Activated effector memory CD4-positive, alpha-beta T cell treated with anti-CD3 and anti-CD28 coated beads, Interleukin-2, amount 50 U/mL, for 16 hours (primary cell): Measurements from ENCODE around the gene GDI1.

Experiments used
- DNase-seq: peaks from one replicate; pipeline ENCODE4 v3.0.0-alpha.2; 2020

The GDI1 gene

GRCh38 chrX:154409222-154409871, 27.6 kb upstream of the GDI1 start, which contains the start of gene DNASE1L1:
TSS of gene DNASE1L1 (minus strand) at chrX:154409254. CDS start at chrX:154405568, 3,686 bp downstream.
- no peak for DNase-seq

GRCh38 chrX:154411981-154412340, 25.0 kb upstream of the GDI1 start:
- DNase-seq = peak; percentile 85

- DNase-seq = peak; percentile 69
Observed at GRCh38 chrX:154412468-154412867, 24.5 kb upstream of the GDI1 start.

- no peak for DNase-seq
Observed at GRCh38 chrX:154413142-154413541, 23.8 kb upstream of the GDI1 start.

DNA sequence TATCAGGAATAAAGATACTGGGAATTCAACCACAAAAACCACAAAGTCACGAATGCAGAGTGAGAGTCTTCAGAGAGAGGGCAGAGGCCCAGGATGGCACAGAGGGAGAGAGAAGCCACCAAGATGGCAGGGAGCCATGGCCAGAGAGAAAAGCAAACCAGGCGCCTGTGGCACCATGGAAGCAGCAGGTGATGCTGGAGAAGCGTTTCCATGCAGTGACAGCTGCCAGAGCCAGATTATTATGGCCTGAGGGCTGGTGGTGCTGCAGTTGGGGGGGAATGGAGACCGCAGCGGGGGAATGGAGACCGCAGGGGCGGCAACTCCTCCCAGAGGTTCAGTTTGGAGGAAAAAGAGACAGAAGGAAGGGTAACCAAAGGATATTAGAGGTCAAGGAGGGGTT, 19.8 kb upstream of the GDI1 start:
- no peak for DNase-seq

DNA sequence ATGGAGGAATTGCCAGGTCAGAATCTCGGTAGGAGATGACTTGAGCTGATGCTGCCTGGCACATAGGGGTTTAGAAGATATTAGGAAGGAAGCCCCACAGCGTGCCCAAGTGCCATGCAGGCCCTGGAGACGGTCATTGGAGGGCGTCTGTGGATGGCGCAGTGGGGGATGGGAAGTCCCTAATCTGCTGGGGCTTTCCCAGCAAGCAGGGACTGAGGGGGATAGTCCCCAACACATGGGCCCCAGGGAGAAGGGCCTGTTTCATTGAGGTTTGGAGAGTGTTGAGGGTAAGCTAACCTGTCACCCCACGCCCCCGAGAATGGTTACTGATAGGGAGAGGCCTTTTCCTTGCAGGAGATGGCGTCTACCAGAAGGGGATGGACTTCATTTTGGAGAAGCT, 17.8 kb upstream of the GDI1 start:
- no peak for DNase-seq

DNA sequence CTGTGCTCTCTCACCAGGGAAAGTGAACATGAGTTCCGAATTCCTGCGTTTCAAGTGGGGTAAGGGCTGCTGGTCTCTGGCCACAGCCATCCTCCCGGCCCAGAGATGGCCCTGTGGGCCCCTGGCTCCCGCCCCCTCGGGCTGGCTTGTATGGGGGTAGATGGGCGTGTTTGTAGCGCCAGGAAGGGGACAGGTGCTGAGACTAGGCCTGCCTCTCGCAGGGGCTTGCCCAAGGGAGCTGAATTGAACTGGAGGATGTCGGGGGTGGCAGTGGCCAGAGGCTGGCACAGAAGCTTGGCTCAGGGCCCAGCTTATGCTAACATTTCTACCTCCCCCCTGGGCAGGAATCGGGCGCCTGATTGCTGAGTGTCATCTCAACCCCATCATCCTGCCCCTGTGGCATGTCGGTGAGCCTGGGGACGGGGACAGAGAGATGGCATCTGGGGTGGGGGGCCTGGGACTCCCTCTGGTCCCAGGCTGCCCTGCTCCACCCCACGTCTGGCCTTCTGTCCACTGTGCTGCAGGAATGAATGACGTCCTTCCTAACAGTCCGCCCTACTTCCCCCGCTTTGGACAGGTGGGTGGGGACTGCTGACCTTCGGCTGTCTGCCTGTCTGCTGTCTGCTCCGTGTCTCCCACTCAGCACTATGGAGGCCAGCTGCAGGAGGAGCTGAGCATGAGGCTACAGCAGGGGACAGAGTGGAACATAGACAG, 17.1 kb upstream of the GDI1 start:
- DNase-seq = no peak

GRCh38 chrX:154420402-154420756, 16.6 kb upstream of the GDI1 start:
- DNase-seq = no peak

- no peak for DNase-seq
Observed at GRCh38 chrX:154426916-154427770, 9.8 kb upstream of the GDI1 start.

- DNase-seq = peak; percentile 95
Observed at GRCh38 chrX:154428176-154429171, 8.5 kb upstream of the GDI1 start, which contains the start of gene ATP6AP1. TSS of gene ATP6AP1 (plus strand) at chrX:154428677. CDS start at chrX:154428693, 16 bp downstream.

GRCh38 chrX:154429711-154430110, 7.2 kb upstream of the GDI1 start:
- DNase-seq = no peak

GRCh38 chrX:154430479-154430878, 6.5 kb upstream of the GDI1 start:
- DNase-seq = no peak

DNA sequence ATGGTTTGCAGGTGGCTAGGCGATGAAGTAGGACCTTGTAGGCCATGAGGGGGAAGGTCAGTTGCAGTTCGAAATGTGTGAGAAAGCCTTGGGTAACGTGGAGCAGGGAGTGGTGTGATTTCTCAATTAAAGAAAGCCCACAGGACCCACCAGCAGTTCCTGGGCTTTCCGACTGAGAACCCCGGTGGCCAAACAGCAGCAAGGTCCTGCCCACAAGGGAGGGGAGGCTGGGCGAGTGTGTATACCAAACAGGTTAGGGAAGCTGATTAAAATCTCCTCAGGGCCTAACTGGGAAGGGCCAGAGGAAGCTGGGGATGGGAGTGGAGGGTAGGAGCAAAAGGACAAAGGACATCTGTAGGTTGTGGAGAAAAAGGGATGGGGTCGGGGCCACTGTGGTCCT, 6.0 kb upstream of the GDI1 start:
- no peak for DNase-seq

- DNase-seq = no peak
Observed at GRCh38 chrX:154431341-154431740, 5.6 kb upstream of the GDI1 start.

DNA sequence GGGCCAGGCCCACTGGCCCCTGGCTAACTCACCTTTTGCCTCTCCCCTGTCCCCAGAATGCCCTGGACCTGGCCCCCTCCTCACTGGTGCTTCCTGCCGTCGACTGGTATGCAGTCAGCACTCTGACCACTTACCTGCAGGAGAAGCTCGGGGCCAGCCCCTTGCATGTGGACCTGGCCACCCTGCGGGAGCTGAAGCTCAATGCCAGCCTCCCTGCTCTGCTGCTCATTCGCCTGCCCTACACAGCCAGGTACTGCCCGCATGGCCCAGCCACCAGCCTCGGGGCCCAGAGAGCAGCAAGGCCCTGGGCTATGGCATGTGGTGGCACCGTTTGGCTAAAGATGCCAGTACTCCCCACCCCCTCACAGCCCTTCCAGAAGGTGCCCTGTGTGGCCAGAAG, 4.7 kb upstream of the GDI1 start:
- DNase-seq = no peak

DNA sequence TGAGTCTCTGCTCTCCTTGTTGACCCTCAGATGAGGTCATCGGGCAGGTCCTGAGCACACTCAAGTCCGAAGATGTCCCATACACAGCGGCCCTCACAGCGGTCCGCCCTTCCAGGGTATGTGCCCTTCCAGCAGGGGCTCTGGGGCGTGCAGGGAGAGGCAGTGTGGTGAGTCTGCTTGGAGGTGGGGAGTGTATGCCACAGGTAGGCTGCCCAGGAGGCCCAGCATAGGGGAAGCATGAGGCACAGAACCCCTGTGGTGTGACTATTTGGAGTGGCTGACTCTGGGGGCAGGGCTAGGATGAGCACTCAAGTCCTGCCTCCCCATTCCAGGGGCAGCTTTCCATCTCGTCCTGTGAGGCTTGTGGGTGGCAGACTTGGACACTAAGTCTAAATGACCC, 3.3 kb upstream of the GDI1 start:
- DNase-seq = no peak

DNA sequence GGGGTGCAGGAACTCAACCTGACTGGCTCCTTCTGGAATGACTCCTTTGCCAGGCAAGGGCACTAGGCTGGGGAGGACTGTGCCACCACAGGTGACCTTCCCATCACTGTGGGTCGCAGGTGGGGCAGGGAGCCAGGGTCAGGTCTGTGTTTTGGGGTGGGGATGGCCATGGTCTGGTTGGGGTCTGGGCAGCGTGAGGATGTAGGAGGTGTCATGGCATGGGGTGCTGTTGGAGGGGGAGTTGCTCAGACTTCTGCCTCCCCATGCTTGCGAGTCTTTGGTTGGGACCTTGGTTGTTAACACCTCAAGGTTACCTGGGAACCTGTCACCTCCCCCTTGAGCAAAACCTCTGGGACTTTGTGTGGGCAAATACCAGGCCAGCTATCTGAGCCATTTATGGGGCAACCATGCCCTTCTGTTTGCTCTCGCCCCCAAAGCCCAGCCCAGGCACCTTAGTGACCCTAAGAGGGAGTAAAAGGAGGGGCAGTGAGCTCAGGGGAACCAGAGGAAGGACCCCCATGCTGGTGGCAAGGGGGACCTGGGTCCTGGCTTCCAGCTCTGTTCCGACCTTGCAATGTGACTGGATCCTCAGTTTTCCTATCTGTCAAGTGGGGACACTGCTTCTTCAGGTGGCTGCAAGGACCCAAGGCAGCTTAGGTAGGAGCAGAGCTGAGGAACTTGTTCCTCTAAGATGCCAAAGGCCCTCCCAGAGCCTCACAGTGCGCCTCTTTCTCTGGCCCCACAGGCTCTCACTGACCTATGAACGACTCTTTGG, 2.4 kb upstream of the GDI1 start:
- DNase-seq = no peak

DNA sequence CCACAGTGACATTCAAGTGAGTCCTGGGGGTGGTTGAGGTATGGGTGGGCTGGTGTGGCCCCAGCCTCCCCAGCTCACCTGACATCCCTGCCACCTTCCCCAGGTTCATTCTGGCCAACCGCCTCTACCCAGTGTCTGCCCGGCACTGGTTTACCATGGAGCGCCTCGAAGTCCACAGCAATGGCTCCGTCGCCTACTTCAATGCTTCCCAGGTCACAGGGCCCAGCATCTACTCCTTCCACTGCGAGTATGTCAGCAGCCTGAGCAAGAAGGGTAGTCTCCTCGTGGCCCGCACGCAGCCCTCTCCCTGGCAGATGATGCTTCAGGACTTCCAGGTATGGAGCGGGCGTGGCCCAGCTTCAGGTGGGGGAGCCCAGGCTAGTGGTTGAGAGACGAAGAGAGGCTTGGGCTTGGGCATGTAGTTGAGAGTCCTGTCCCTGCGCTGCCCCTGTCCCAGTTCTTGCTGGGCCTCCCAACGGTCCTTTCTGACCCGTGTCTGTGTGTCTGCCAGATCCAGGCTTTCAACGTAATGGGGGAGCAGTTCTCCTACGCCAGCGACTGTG, 1.7 kb upstream of the GDI1 start:
- no peak for DNase-seq

DNA sequence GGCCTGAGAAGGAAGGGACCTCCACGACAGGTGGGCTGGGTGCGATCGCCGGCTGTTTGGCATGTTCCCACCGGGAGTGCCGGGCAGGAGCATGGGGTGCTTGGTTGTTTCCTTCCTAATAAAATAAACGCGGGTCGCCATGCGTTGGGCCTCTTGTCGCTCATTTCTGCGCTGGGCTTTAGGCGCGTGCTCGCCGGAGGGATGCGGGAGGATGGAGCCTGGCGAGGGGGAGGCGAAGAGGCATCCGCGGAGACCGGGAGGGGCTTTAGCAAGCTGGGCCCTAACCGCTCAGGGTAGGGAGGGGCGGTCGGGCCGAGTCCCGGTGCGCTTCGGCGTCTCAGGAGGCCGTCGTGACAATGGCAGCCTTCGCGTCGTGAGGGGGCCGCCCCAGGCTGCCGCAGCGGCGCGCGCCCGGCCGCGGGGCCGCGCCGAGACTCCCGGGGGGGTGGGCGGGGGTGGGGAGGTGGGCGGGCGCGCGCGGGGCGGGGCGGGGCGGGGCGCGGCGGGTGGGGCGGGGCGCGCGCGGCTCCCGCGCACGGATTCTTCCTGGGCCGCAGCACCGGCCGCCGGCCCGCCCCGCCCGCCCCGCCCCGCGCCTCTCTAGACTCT, 476 bp upstream of the GDI1 start:
- peak; percentile 84 for DNase-seq

DNA sequence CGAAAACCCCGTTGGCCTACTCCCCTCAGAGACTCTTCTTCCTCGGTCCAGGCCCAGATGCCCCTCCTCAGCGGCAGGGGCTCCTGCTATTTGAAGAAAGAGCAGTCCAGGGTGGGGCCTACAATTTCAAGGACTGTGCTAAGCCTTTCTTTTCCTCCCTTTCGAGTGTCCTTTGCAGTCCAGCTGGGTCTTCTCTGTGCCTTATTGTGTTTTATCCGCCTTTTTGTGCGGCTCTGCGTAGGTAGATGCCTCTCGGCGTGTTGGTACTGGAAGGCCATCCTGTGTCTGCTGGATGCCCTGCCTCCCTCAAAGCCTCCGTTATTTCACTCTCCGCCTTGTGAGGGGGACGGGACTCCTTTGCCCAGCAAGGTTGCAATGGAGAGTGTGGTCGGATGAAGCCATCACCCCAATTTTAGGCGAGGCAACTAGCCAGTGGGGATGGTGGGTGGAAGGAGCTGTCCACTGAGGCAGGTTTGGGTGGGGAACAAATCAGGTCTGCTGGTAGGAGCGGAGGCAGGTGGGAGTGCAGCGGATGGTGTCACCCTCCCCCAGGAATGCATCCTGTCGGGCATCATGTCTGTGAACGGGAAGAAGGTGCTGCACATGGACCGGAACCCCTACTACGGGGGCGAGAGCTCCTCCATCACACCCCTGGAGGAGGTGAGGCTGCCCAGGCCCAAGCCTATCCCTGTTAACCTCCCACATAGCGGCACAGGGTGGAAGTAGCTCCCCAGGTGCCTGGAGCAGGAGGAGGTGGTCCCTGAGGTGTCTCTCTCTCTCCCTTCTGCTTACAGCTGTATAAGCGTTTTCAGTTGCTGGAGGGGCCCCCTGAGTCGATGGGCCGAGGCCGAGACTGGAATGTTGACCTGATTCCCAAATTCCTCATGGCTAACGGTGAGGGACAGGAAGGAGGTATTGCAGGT, 1.3 kb downstream of the GDI1 start:
- no peak for DNase-seq
